ENCODE data around the gene NHERF1.

The NHERF1 gene

DNA sequence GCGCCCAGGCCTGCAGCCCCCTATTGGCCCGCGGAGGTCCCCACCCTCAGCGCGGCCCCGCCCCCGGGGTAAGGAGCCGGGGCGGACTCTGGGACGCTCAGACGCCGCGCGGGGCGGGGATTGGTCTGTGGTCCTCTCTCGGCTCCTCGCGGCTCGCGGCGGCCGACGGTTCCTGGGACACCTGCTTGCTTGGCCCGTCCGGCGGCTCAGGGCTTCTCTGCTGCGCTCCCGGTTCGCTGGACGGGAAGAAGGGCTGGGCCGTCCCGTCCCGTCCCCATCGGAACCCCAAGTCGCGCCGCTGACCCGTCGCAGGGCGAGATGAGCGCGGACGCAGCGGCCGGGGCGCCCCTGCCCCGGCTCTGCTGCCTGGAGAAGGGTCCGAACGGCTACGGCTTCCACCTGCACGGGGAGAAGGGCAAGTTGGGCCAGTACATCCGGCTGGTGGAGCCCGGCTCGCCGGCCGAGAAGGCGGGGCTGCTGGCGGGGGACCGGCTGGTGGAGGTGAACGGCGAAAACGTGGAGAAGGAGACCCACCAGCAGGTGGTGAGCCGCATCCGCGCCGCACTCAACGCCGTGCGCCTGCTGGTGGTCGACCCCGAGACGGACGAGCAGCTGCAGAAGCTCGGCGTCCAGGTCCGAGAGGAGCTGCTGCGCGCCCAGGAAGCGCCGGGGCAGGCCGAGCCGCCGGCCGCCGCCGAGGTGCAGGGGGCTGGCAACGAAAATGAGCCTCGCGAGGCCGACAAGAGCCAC, at the start of gene NHERF1:
Gene NHERF1 (plus strand): TSS at position 100 of the 750 bp plus-strand sequence. CDS start 219 bp downstream, at position 319.
- peak; percentile 95 for DNase-seq (ENCODE audit: low spot score)

DNA sequence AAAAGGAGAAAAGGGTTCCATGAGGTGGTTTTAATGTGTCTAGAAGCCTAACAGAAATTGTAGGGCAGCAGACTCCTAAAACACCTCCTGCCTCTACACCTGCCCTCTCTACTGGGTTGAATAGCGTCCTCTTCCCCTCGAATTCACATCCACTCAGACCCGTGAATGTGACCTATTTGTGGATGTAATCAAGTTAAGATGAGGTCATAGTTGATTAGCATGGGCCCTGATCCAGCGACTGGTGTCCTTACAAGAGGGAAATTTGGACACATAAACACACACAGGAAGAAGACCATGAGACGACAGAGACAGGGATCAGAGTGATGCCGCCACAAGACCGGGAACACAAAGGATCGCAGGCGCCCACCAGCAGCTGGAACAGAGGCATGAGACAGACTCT, 49.2 kb upstream of the NHERF1 start:
- no peak for DNase-seq (ENCODE audit: low spot score)

GRCh38 chr17:74702116-74702871, 46.1 kb upstream of the NHERF1 start:
- DNase-seq (ENCODE audit: low spot score): no peak

- no peak for DNase-seq (ENCODE audit: low spot score)
Measured at GRCh38 chr17:74703311-74703710, 45.1 kb upstream of the NHERF1 start.

GRCh38 chr17:74704544-74704943, 43.9 kb upstream of the NHERF1 start:
- DNase-seq (ENCODE audit: low spot score): no peak

DNA sequence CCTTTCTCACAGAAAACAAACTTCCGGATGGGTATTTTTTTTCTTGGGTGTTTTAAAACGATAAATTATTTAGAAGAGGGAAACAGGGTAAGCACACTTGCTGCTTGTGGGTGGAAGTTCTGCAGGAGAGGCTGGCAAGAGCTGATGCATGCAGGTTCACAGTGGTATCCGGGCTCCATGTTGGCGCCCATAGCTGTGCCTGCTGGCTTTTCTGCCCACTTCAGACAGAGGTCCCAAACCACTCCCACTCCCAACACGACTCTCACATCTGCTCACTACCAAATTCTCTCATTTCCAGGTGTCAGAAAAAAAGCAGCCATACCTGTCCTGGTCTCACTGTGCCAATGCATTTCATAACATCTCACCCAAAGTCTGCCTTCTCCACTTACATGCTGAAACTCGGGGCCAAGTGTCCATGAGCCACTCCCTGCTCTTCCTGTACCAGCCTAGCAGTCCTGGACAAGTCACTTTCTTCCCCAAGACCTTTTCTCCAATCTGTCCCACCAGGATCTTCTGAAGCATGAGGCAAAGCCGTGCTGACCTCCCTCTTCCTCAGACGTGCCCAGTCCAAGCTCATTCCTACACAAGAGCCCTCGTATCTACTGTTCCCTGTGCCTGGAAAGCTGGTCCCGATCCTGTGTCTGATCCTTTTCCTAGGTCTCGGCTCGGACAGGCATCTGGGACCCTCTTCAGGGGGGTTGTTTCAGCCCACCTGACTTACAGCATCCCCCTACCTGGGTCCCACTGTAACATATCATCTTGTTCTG, 37.2 kb upstream of the NHERF1 start:
- no peak for DNase-seq (ENCODE audit: low spot score)

GRCh38 chr17:74712301-74712700, 36.1 kb upstream of the NHERF1 start:
- no peak for DNase-seq (ENCODE audit: low spot score)

DNA sequence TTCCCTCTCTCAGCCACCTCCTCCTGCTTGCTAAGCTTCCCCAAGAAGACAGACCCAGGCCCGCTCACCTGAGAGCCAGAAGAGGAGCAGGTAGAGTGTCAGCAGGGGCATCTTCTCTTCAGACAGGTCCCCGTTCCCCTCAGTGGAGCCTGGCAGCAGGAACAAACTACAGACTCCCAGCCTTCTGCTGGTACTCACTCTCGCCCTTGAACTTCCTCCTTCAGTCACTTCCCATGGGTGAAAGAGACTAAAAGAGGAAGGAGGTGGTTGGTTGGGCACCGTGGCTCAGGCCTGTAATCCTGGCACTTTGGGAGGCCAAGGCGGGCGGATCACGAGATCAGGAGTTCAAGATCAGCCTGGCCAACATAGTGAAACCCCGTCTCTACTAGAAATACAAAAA, 35.7 kb upstream of the NHERF1 start, which contains the start of gene CD300LF:
Gene CD300LF (minus strand): TSS at position 168 of the 400 bp plus-strand sequence. CDS start 57 bp downstream, at position 111.
- no peak for DNase-seq (ENCODE audit: low spot score)

GRCh38 chr17:74713171-74713755, 35.2 kb upstream of the NHERF1 start:
- DNase-seq (ENCODE audit: low spot score): no peak

DNA sequence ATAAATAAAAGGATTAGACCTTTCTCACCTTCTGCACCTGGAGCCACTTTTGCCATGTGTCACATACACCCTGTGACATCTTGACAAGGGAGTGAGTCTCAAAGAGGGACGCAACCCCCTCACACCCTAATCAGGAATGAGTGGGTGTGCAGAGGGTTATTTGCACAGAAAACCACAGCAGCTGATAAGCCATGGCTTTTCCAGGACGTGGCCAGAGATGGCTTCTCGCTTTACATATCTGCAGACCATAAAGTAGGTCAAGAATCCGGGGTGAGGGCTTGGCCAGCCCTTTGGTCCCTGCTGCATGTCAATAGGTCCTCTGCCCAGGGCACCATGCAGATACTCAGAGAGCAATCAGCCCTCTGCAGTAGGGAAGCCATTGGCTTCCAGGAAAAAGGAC, 33.3 kb upstream of the NHERF1 start:
- no peak for DNase-seq (ENCODE audit: low spot score)

DNA sequence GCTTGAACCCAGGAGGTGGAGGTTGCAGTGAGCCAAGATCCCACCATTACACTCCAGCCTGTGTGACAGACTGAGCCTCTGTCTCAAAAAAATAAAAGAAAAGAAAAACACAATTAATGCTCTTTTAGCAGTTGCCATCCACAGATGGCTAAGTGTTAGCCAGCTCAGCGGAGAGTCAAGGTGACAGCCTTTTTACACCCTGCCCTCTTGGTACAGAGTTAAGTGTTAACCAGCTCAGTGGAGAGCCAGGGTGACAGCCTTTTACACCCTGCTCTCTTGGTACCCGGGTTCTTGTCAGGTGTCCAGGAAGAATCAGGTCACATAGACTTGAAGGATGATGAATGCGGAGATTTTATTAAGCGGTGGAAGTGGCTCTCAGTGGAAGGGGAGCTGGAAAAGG, 27.9 kb upstream of the NHERF1 start:
- DNase-seq (ENCODE audit: low spot score): no peak

DNA sequence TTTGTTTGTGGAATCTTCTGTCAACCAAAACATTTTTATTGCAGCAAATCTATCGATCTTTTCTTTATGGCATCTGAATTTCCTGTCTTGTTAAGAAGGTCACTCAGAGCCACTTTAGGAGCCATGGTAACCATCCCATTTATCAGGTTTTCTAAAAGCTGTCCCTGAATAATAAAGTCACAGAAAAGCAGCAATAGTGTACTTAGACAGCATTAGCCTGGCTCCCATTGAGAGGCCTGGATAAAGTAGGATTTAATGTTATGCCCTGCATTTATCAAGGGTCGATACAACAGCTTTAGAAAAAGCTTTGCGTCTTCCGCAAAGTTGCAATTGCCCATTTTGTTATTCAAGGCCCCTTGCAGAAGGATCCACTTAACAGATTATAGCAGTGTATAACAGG, 25.6 kb upstream of the NHERF1 start:
- no peak for DNase-seq (ENCODE audit: low spot score)

GRCh38 chr17:74723891-74724290, 24.5 kb upstream of the NHERF1 start:
- DNase-seq (ENCODE audit: low spot score): no peak

- DNase-seq (ENCODE audit: low spot score): no peak
Measured at GRCh38 chr17:74725111-74725510, 23.3 kb upstream of the NHERF1 start.

DNA sequence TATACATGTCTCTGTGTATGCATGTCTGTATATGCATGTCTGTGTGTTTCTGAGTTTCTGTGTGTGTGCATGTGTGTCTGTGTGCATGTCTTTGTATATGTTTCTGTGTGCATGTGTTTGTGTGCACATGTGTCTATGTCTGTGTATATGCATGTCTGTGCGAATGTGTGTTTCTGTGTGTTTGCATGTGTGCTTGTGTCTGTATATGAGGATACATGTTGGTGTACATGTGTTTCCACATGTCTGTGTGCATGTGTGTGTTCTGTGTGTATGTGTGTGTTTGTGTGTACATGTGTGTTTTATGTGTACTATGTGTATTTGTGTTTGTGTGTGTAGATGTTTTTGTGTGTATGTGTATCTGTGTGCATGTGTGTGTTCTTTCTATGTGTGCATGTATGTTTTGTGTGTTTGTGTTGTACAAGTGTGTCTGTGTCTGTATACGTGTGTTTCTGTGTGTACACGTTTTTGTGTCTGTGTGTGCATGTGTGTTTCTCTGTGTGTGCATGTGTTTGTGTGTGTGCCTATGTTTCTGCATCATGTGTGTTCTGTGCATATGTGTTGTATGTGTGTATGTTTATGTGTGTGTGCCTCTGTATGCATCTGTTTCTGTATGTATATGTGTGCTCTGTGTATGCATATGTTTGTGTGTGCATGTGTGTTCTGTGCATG, 20.3 kb upstream of the NHERF1 start:
- DNase-seq (ENCODE audit: low spot score): no peak

DNA sequence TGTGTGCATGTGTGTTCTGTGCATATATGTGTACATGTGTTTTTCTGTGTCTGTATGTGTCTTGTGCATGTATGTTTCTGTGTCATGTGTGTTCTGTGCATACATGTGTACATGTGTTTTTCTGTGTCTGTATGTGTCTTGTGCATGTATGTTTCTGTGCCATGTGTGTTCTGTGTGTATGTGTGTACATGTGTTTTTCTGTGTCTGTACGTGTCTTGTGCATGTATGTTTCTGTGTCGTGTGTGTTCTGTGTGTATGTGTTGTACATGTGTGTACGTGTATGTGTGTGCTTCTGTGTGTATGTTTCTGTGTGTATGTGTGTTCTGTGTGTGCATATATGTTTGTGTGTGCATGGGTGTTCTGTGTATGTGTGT, 19.7 kb upstream of the NHERF1 start:
- no peak for DNase-seq (ENCODE audit: low spot score)

- no peak for DNase-seq (ENCODE audit: low spot score)
Measured at GRCh38 chr17:74729368-74729767, 19.1 kb upstream of the NHERF1 start.

DNA sequence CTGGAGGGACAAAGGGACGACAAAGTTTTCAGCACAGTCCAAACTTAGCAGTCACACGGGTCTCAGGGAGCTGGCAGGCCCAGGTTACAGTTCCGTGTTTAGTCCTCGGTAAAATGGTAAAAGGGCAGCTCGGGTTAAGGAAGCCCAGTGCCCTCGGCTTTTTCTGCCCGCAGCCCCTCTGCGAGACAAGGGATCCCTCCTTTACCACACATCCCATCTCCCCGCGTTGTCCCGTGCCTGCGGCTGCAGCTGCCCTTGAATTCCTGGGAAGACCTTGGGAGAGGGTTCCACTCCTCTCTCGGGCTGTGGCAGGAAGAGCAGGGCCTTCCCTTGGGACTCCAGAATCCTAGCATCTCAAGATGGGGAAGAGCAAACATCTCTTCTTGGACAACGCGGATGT, 18.6 kb upstream of the NHERF1 start:
- no peak for DNase-seq (ENCODE audit: low spot score)

GRCh38 chr17:74730491-74731346, 17.7 kb upstream of the NHERF1 start:
- no peak for DNase-seq (ENCODE audit: low spot score)

- no peak for DNase-seq (ENCODE audit: low spot score)
Measured at GRCh38 chr17:74731347-74731605, 17.2 kb upstream of the NHERF1 start.

Data from cerebellar cortex (tissue), 1 donor.